ENCODE measurements around the gene RBM7. TPM values are rescaled to one million over a fixed set of nuclear protein-coding genes. Genes with fewer than 3 reads are reported as not detected.

Gene RBM7
- total RNA-seq, 1 donor from 2014 or later: 30.1 TPM

DNA sequence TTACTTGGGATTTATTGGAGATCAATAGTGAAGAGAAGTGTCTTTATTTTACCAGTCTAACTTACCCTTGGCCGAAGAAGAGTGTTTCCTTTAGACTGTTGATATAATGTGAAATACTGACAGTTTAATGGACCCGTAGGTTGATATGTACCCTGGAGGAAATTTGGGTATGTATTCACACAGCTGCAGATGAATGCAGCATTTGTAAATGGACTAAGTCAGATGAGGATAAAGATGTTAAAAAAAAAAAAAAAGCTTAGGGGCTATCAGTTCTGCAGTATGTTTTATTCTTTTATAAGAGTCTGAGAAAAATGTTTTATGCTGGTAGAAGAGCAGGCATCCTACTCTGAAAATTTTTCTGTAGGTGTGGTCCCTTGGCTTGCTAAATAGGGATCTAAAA, 41.5 kb downstream of the RBM7 start:
- intact Hi-C loops (cut with DNase I): no loop called here
- H3K27ac ChIP-seq: no peak overlapping the region

DNA sequence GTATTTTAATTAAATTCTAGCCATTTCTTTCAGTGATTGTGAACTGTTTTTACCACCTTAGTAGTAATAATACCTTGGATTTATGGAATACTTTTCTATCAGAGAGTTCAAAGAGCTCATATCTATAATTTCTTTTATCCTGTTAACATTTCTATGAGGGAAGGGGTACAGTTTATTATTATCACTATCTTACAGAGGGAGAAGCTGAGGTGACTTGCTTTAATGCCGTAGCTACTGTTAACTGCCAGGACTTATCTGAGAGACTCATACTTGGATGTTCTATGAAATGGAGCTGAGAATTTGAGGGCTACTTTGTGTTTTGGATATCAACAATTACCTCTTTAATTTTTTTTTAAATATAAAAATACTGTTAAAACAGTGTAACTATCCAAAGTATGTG, 42.1 kb downstream of the RBM7 start:
- intact Hi-C loops (cut with DNase I): no loop called here
- Histone ChIP-seq H3K4me1 (peaks cover 18% of the 10 kb centered on the region), H3K27ac (no peak overlapping the region), H3K27me3 (no peaks in the 10 kb centered on the region), H3K9me3 (no peaks in the 10 kb centered on the region), H3K4me3 (no peak overlapping the region), H3K36me3 (peaks cover 24% of the 10 kb centered on the region)
- no peak for DNase-seq
- no peak for ATAC-seq
- TF ChIP-seq, protein P1, sequence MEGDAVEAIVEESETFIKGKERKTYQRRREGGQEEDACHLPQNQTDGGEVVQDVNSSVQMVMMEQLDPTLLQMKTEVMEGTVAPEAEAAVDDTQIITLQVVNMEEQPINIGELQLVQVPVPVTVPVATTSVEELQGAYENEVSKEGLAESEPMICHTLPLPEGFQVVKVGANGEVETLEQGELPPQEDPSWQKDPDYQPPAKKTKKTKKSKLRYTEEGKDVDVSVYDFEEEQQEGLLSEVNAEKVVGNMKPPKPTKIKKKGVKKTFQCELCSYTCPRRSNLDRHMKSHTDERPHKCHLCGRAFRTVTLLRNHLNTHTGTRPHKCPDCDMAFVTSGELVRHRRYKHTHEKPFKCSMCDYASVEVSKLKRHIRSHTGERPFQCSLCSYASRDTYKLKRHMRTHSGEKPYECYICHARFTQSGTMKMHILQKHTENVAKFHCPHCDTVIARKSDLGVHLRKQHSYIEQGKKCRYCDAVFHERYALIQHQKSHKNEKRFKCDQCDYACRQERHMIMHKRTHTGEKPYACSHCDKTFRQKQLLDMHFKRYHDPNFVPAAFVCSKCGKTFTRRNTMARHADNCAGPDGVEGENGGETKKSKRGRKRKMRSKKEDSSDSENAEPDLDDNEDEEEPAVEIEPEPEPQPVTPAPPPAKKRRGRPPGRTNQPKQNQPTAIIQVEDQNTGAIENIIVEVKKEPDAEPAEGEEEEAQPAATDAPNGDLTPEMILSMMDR (IDR thresholded peaks at IDR 0.05): no peak

More for the DNA sequence above, 41.5 kb downstream of the RBM7 start:
- Histone ChIP-seq H3K36me3 (peaks cover 23% of the 10 kb centered on the region), H3K27me3 (no peaks in the 10 kb centered on the region), H3K4me3 (no peak overlapping the region), H3K9me3 (no peaks in the 10 kb centered on the region), H3K4me1 (peaks cover 18% of the 10 kb centered on the region)
- TF ChIP-seq, protein P1 (IDR thresholded peaks at IDR 0.05): no peak
- no peak for ATAC-seq
- DNase-seq: no peak

DNA sequence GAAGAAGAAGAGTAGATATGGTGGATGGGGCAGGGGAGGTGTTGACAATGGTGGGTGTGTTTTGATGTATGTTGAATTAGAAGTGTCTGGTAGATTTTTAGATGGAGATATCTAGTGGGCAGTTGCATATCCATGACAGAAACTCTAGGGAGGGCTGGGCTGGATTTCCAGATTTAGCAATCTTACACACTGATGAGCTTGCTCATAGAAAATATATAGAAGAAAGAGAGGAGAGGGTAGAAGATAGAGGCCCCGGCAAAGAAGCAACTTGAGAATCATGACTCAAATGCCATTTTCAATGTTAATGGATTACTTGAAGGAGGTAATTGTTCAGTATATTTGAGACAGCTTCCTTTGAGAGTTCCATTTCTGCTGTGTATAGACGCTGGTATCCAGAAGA, 47.0 kb downstream of the RBM7 start:
- Histone ChIP-seq H3K27me3 (no peaks in the 10 kb centered on the region), H3K27ac (no peak overlapping the region), H3K36me3 (peaks cover 68% of the 10 kb centered on the region), H3K9me3 (no peaks in the 10 kb centered on the region), H3K4me1 (no peaks in the 10 kb centered on the region), H3K4me3 (no peak overlapping the region)
- ATAC-seq (no peak), DNase-seq (no peak)
- intact Hi-C loops (cut with DNase I): no loop called here
- TF ChIP-seq, protein P1 (IDR thresholded peaks at IDR 0.05): no peak

DNA sequence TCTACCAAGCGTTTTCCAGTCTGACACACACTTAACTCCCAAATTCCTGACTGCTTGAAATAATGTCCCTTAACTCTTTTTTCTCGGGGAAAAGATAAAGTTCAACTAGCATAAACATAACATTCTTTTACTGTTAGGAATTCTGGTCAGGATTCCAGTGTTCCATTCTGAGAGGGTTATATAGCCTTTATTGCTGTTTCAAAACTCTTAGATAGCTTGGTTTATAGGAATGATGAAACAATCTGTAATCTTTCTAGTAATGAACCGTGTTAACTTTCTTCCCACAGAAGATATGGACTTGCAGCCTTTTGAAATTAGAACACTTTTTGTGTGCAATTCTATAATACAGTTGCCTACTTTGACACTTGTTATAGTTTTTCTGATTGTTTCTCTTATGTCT, 47.4 kb downstream of the RBM7 start:
- Histone ChIP-seq H3K27me3 (no peaks in the 10 kb centered on the region), H3K9me3 (no peaks in the 10 kb centered on the region), H3K36me3 (peaks cover 69% of the 10 kb centered on the region), H3K27ac (no peak overlapping the region), H3K4me3 (no peak overlapping the region), H3K4me1 (no peaks in the 10 kb centered on the region)
- no peak for ATAC-seq
- DNase-seq: no peak
- intact Hi-C loops (cut with DNase I): no loop called here
- TF ChIP-seq, protein P1 (IDR thresholded peaks at IDR 0.05): no peak

DNA sequence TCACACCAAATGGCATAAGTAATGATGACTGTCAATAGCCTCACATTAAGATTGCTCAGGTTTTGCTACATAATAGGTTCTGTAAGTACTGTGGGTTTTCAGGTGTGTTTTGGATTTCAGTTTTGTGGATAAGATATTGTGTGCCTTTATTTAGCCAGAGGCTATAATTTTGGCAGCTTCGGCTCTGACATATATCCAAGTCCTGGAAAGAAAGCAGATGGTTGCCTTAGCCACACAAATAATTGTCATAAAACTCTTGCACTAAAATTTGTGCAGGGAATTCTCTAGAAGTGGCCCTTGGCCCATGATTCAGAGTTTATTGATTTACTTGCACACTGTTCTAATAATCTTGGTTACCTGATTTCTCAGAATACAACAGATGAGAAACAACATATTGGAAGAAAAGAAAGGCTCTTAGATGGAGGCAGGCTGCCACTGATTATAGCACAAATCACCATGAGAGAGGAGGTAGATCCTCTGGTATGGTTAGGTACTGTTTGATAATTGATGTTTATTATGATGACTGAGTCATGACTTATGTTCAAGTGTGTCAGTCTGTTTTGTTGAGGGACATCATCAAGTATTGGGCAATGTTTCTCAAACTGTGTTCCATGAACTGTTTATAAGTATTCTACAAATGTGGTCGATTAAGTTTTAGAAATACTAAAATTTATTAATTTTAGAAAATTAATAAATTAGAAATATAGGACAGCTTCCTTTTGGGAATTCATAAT, 48.5 kb downstream of the RBM7 start:
- TF ChIP-seq, protein P1 (IDR thresholded peaks at IDR 0.05): no peak
- intact Hi-C loops (cut with DNase I): no loop called here
- ATAC-seq (no peak), DNase-seq (no peak)
- no peaks in the 10 kb centered on the region for H3K27me3 ChIP-seq
- no peaks in the 10 kb centered on the region for H3K4me1 ChIP-seq
- H3K4me3 ChIP-seq: no peak overlapping the region
- no peak overlapping the region for H3K27ac ChIP-seq
- no peaks in the 10 kb centered on the region for H3K9me3 ChIP-seq
- peaks cover 69% of the 10 kb centered on the region for H3K36me3 ChIP-seq

All from upper lobe of right lung (tissue), 1 donor.